HG02642 (cell line): ENCODE data around the gene PPIB.

Experiments used
- ATAC-seq: cut with Tn5 transposase; IDR thresholded peaks from one replicate; pipeline ENCODE4 v1.9.1; 2021; ENCODE audit warnings: mild to moderate bottlenecking; ENCODE audit not compliant: unreplicated experiment, poor library complexity

PPIB gene

GRCh38 chr15:64158363-64159134 is 4.3 kb downstream of the PPIB start:
- no peak for ATAC-seq

GRCh38 chr15:64157599-64158125 is 5.2 kb downstream of the PPIB start:
- ATAC-seq = no peak

- no peak for ATAC-seq
Measured at GRCh38 chr15:64156652-64157331, 6.0 kb downstream of the PPIB start.

- no peak for ATAC-seq
Measured at GRCh38 chr15:64155802-64156651, 6.8 kb downstream of the PPIB start.

- peak; percentile 54 for ATAC-seq
Measured at GRCh38 chr15:64153480-64154367, 9.1 kb downstream of the PPIB start.

GRCh38 chr15:64152507-64153387 is 10.1 kb downstream of the PPIB start:
- ATAC-seq = peak; percentile 12

GRCh38 chr15:64151727-64152506 is 10.9 kb downstream of the PPIB start, which contains the start of gene SNX22:
SNX22 (plus strand) TSS chr15:64151731; CDS start chr15:64151776, 45 bp downstream.
- peak; percentile 10 for ATAC-seq

GRCh38 chr15:64149893-64150578 is 12.8 kb downstream of the PPIB start:
- ATAC-seq = no peak

- ATAC-seq = no peak
Measured at GRCh38 chr15:64149424-64149823, 13.4 kb downstream of the PPIB start.

GRCh38 chr15:64148581-64148980 is 14.2 kb downstream of the PPIB start:
- no peak for ATAC-seq

GRCh38 chr15:64148168-64148567 is 14.7 kb downstream of the PPIB start:
- no peak for ATAC-seq

GRCh38 chr15:64146885-64147681 is 15.7 kb downstream of the PPIB start:
- no peak for ATAC-seq

- ATAC-seq = no peak
Measured at GRCh38 chr15:64146520-64146884, 16.3 kb downstream of the PPIB start.

- ATAC-seq = no peak
Measured at GRCh38 chr15:64146041-64146440, 16.8 kb downstream of the PPIB start.

- peak; percentile 63 for ATAC-seq
Measured at GRCh38 chr15:64144565-64145281, 18.1 kb downstream of the PPIB start.

GRCh38 chr15:64144192-64144564 is 18.6 kb downstream of the PPIB start:
- peak; percentile 35 for ATAC-seq
